Colonic mucosa (tissue), 4 donors: ENCODE measurements around the gene LRRC7. TPM values are rescaled to one million over a fixed set of nuclear protein-coding genes. Genes with fewer than 3 reads are reported as not detected.

ENCODE experiments used
- DNase-seq: peaks from one replicate; pipeline ENCODE4 v3.0.0-alpha.2; 2020
- H3K27ac ChIP-seq: fragments of 200-600 bp; one replicate; pipeline ENCODE4 v1.8.0; 2021
- H3K27me3 ChIP-seq: fragments of 200-600 bp; one replicate; pipeline ENCODE4 v1.8.0; 2021
- H3K36me3 ChIP-seq: fragments of 200-600 bp; one replicate; pipeline ENCODE4 v1.8.0; 2021
- H3K4me1 ChIP-seq: fragments of 200-600 bp; one replicate; pipeline ENCODE4 v1.8.0; 2021; ENCODE audit warnings: mild to moderate bottlenecking
- H3K4me3 ChIP-seq: fragments of 200-600 bp; one replicate; pipeline ENCODE4 v1.8.0; 2021
- H3K9ac ChIP-seq, 2 donors: one replicate each; pipeline ENCODE4 v1.7.0; 2013; ENCODE audit warnings: control low read depth in 2 of 2, low read depth in 2 of 2, low read length in 2 of 2
- H3K9me3 ChIP-seq: fragments of 200-600 bp; one replicate; pipeline ENCODE4 v1.8.0; 2021
- intact Hi-C: fragments of 100-400 bp; cut with DNase I; formaldehyde crosslinking; loops from one replicate; pipeline ENCODE4 v1.14.1; 2022
- total RNA-seq, 2 donors: library from RNA; stranded (reverse); fragmentation: NEBNext Ultra II Directional in 1 of 2; extraction: Animal tissue kit (Norgen Biotek cat#: 25700) in 1 of 2; gene quantifications; one replicate each; pipeline ENCODE4 v1.2.1, GENCODE V29; 2021
- TF ChIP-seq, protein P1 (sequence below): fragments of 200-600 bp; IDR thresholded peaks from one replicate; pipeline ENCODE4 v1.8.0; 2022; ENCODE audit warnings: antibody characterized with exemption, mild to moderate bottlenecking
- donor health status: healthy.
- donor health status: DM: no; HTN: no; CAD: no.
- donor health status: DM: no; HTN: no; CAD: no.

LRRC7 gene
- total RNA-seq, 2 donors from 2014 or later = 0.21 to 0.22 TPM

DNA sequence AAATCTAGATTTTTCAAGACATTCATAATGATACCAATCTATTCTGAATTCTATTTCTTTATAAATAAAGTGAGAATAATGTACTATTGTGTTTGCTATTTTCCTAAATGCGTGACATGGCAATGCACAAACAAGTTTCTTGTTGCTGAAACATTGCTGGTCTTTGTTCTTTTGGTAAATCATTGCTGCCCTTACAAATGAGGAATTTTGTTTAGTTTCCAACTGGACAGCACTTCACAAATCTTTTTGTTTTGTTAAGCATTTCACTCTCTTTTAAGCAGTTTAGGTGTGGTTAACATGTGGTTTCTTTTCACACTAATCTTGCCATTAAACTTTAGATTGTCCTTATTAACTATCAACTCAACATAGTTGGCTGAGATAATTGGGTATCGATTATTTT, 94.6 kb downstream of the LRRC7 start:
- intact Hi-C loops = no loop called here
- no peaks in the 10 kb centered on the region for H3K36me3 ChIP-seq
- no peaks in the 10 kb centered on the region for H3K27me3 ChIP-seq
- no peak overlapping the region for H3K9ac ChIP-seq
- no peaks in the 10 kb centered on the region for H3K4me1 ChIP-seq
- H3K27ac ChIP-seq = no peak overlapping the region
- TF ChIP-seq, protein P1, sequence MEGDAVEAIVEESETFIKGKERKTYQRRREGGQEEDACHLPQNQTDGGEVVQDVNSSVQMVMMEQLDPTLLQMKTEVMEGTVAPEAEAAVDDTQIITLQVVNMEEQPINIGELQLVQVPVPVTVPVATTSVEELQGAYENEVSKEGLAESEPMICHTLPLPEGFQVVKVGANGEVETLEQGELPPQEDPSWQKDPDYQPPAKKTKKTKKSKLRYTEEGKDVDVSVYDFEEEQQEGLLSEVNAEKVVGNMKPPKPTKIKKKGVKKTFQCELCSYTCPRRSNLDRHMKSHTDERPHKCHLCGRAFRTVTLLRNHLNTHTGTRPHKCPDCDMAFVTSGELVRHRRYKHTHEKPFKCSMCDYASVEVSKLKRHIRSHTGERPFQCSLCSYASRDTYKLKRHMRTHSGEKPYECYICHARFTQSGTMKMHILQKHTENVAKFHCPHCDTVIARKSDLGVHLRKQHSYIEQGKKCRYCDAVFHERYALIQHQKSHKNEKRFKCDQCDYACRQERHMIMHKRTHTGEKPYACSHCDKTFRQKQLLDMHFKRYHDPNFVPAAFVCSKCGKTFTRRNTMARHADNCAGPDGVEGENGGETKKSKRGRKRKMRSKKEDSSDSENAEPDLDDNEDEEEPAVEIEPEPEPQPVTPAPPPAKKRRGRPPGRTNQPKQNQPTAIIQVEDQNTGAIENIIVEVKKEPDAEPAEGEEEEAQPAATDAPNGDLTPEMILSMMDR = no peak
- H3K4me3 ChIP-seq = no peak overlapping the region
- no peaks in the 10 kb centered on the region for H3K9me3 ChIP-seq
- no peak for DNase-seq

DNA sequence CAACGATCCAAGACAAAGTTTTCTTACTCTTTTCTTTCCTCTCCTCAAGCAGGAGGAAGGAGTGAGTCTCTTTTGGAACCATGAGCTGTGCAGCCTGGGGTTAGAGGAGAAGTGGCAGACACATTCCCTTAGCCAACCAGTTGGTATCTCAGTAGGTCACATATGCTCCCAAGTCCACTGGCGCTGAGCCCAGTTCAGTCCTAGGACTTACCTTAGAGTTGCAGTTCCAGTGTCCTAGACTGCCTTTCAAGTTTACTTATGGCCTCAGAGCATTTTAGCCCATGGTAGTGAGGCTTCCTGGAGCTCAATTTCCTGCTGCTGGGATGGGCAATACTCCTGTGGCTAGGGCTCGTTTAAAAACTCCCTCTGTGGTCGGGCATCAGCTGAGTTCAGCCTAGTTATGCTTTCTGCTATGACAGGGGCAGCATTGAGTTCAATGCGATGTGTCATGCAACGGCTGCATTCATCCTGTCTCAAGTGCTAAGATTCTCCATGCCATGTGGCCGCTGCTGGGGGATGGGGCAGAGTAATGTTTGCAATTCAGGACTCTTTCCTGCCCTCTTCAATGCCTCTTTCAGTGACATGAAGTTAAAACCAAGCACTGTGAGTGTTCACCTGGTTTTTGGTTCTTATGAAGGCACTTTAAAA, 103.8 kb downstream of the LRRC7 start:
- DNase-seq = no peak
- H3K9ac ChIP-seq = no peak overlapping the region
- H3K9me3 ChIP-seq = no peaks in the 10 kb centered on the region
- TF ChIP-seq, protein P1 = no peak
- intact Hi-C loops = no loop called here
- no peaks in the 10 kb centered on the region for H3K4me1 ChIP-seq
- no peaks in the 10 kb centered on the region for H3K36me3 ChIP-seq
- no peak overlapping the region for H3K27ac ChIP-seq
- H3K27me3 ChIP-seq = no peaks in the 10 kb centered on the region
- H3K4me3 ChIP-seq = no peak overlapping the region

DNA sequence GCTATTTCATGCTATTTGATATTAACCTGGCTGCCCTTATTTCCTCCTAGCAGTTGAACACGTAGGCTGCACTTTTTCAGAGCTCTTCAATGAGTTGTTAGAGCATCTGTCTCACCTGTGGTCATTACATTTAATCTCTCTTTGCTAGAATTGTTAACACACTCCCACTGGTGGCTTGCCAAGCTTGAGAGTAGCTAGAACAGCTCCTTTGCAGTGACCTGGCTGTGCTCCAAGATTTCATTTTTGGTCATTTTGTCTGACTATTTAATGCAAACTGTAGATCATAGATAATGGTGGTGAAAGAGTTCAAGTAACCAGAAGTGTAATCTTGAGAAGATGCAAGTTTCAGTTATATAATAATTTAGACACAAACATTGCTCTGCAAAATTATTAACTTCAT, 105.6 kb downstream of the LRRC7 start:
- no peak overlapping the region for H3K27ac ChIP-seq
- H3K36me3 ChIP-seq = no peaks in the 10 kb centered on the region
- H3K27me3 ChIP-seq = no peaks in the 10 kb centered on the region
- H3K4me3 ChIP-seq = no peak overlapping the region
- no peaks in the 10 kb centered on the region for H3K9me3 ChIP-seq
- intact Hi-C loops = no loop called here
- TF ChIP-seq, protein P1 = no peak
- DNase-seq = no peak
- no peaks in the 10 kb centered on the region for H3K4me1 ChIP-seq
- H3K9ac ChIP-seq = no peak overlapping the region

DNA sequence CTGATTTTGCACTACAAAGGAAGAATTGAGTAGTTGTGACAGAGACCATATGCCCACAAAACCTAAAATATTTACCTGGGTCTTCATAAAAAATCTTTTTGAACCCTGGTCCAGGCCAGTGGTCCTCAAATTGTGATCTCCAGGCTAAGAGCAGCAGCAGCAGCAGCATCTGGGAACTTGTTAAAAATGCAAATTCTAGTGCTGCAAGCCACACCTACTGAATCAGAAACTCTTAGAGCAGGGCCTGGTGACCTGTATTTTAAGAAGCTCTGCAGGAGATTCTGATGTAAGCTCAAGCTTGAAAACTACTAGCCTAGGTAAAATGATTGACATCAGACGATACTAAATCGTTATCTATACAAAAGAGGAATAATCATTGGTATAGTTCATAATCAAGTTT, 112.2 kb downstream of the LRRC7 start:
- intact Hi-C loops = no loop called here
- Histone ChIP-seq H3K9me3 (no peaks in the 10 kb centered on the region), H3K27ac (no peak overlapping the region), H3K9ac (no peak overlapping the region), H3K4me1 (no peaks in the 10 kb centered on the region), H3K4me3 (no peak overlapping the region), H3K36me3 (no peaks in the 10 kb centered on the region), H3K27me3 (no peaks in the 10 kb centered on the region)
- TF ChIP-seq, protein P1 = no peak
- DNase-seq = no peak

DNA sequence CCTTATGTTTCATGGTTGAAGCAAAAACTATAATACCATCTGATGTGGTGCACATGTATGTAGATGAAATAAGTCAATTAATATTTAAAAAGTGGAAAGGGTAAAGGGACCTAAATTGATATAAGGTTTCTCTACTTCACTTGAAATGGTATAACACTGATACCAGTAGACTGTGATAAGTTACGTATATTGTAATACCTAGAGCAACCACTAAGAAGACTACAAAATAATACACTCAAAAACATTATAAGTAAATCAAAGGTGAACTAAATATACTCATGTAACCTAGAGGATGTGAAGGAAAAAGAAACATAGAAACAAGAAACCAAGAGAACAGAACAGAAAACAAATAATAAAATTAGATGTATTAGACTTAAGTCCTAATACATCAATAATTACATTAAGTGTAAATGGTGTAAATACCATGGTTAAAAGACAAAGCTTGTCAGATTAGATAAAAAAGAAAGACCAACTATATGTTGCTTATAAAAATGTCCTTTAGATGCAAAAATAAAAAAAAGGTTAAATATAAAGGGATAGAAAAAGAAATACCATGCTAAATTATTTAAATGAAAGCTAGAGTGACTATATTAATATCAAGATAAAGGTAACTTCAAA, 118.8 kb downstream of the LRRC7 start:
- Histone ChIP-seq H3K4me1 (no peaks in the 10 kb centered on the region), H3K27ac (no peak overlapping the region), H3K4me3 (no peak overlapping the region), H3K9me3 (no peaks in the 10 kb centered on the region), H3K27me3 (no peaks in the 10 kb centered on the region), H3K9ac (no peak overlapping the region), H3K36me3 (no peaks in the 10 kb centered on the region)
- no peak for DNase-seq
- TF ChIP-seq, protein P1 = no peak
- intact Hi-C loops = no loop called here
